AG09309 (cell line): ENCODE results near the gene PTPRM.

ENCODE experiments used
- DNase-seq: peaks from one replicate; pipeline ENCODE4 v3.0.0-alpha.2; 2010; ENCODE audit warnings: low read depth
- H3K4me3 ChIP-seq: 2 replicates; pipeline ENCODE4 v1.5.1; 2011; ENCODE audit warnings: mild to moderate bottlenecking, low read depth, low read length, moderate library complexity; ENCODE audit not compliant: control insufficient read depth
- CTCF ChIP-seq: IDR thresholded peaks from 2 replicates; pipeline ENCODE4 v1.5.1; 2011; ENCODE audit warnings: mild to moderate bottlenecking, low read depth, low read length, inconsistent platforms; ENCODE audit not compliant: insufficient read depth, control insufficient read depth; ENCODE audit errors: missing control alignments

PTPRM gene

GRCh38 chr18:7772510-7772888 is 205.4 kb downstream of the PTPRM start:
- TF ChIP-seq CTCF, result no peak
- no peak for DNase-seq

GRCh38 chr18:7772951-7773350 is 205.8 kb downstream of the PTPRM start:
- no peak for TF ChIP-seq CTCF
- DNase-seq, result no peak
- H3K4me3 ChIP-seq, result no peak overlapping the region

More at GRCh38 chr18:7772510-7772888, 205.4 kb downstream of the PTPRM start:
- H3K4me3 ChIP-seq, result no peak overlapping the region

- no peak for DNase-seq
- H3K4me3 ChIP-seq, result no peak overlapping the region
- no peak for TF ChIP-seq CTCF
Measured at GRCh38 chr18:7775128-7775527, 208.0 kb downstream of the PTPRM start.

- H3K4me3 ChIP-seq, result no peak overlapping the region
- TF ChIP-seq CTCF, result no peak
- no peak for DNase-seq
Measured at GRCh38 chr18:7775843-7776242, 208.7 kb downstream of the PTPRM start.

GRCh38 chr18:7778181-7778580 is 211.1 kb downstream of the PTPRM start:
- no peak for DNase-seq
- no peak overlapping the region for H3K4me3 ChIP-seq
- no peak for TF ChIP-seq CTCF

GRCh38 chr18:7779211-7779610 is 212.1 kb downstream of the PTPRM start:
- H3K4me3 ChIP-seq, result no peak overlapping the region
- no peak for DNase-seq
- TF ChIP-seq CTCF, result no peak

- no peak for TF ChIP-seq CTCF
- no peak overlapping the region for H3K4me3 ChIP-seq
- DNase-seq, result no peak
Measured at GRCh38 chr18:7784171-7784570, 217.1 kb downstream of the PTPRM start.
